Activated T-cell treated with anti-CD3 and anti-CD28 coated beads for 24 hours (primary cell): ENCODE data around the gene TTC29.
"Not testable (repeated sequence)": the region's sequence is repeated elsewhere in the genome, so short reads cannot be mapped to it uniquely, and the experiment has no call there.

Experiments
- DNase-seq: peaks from one replicate; pipeline ENCODE4 v3.0.0-alpha.2; 2020; ENCODE audit warnings: low read depth

The TTC29 gene

GRCh38 chr4:146855761-146856160, 89.9 kb downstream of the TTC29 start:
- no peak for DNase-seq

DNA sequence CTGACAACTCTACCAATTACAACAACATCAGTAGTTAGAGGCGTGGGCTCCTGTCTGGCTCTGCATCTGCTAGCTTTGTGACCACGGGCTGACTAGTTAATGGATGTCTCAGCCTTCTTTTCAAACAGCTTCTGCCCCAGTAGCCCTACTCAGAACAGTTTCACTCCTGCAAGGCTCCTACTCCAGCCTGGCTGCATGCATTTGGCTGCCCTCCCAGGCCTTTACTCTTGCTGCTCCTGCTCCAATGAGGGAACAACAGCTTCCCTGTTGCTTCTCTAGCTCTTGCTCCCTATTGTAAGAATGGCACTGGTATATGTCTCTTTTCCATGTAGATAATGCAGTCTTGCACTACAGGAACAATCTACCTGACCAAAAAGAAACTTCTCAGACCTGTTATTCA, 93.3 kb downstream of the TTC29 start:
- DNase-seq: no peak

GRCh38 chr4:146847345-146847744, 98.3 kb downstream of the TTC29 start:
- no peak for DNase-seq

GRCh38 chr4:146846882-146847281, 98.8 kb downstream of the TTC29 start:
- DNase-seq: no peak

- no peak for DNase-seq
Observed at GRCh38 chr4:146844761-146845160, 100.9 kb downstream of the TTC29 start.

- DNase-seq: no peak
Observed at GRCh38 chr4:146842876-146843275, 102.8 kb downstream of the TTC29 start.

DNA sequence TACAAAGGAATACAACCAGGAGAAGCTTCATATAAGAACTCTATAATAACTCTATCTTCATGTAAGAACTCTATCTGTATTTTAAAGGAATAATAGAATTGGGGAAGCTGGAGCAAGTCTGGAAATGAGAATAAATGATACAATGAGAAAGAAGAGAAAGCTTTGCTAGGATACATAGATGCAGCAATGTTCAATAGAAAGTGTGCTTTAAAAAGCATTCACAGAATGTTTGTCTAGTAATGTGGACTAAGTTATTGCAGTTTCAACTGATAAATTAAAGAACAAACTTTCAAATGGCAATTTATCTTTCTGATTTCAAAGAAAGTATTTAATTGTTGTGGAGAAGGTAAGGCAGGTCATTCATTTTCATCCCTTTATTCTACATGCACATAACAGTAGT, 104.9 kb downstream of the TTC29 start:
- no peak for DNase-seq

DNA sequence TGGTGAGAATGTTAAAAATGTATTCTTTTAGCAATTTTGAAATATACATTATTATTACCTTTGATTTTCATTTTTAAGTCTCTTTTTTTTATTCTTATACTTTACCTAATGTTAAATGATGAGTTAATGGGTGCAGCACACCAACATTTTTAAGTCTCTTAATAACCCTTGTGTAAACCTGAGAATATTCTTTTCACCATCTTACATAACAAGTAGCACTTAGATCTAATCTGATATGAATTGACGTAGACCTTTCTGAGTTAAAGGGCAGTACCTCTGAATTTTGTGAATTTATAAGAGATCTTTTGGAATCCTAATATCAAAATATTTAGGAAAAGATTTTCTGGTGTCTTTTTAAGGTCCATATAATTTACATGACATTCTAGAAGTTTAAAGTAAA, 110.6 kb downstream of the TTC29 start:
- DNase-seq: no peak

- no peak for DNase-seq
Observed at GRCh38 chr4:146834263-146835034, 111.2 kb downstream of the TTC29 start.

DNA sequence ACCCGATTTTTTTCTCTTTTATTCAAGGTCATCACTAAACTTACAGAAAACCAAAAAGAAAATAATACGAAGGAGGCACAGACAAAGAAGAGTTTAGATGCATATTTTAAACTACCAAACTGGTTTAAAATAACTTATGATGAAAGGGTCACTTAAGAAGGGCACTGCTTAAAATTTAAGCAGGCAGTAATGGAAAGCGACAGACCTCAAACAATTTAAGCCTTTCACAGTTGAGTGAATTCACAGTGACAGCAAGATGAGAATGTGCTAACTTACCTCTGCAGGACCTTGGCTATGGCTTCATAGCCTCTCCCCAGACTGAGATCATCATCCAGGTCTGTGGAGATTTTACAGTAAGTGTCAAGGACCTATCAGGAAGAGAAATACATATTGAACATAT, 112.1 kb downstream of the TTC29 start:
- no peak for DNase-seq

DNA sequence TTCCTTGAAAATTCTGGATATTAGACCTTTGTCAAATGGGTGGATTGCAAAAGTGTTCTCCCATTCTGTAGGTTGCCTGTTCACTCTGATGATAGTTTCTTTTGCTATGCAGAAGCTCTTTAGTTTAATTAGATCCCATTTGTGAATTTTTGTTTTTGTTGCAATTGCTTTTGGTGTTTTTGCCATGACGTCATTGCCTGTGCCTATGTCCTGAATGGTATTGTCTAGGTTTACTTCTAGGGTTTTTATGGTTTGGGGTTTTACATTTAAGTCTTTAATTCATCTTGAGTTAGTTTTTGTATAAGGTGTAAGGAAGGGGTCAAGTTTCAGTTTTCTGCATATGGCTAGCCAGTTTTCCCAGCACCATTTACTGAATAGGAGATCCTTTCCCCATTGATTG, 122.7 kb downstream of the TTC29 start:
- DNase-seq: not testable (repeated sequence)

GRCh38 chr4:146814750-146815149, 130.9 kb downstream of the TTC29 start:
- no peak for DNase-seq

- DNase-seq: no peak
Observed at GRCh38 chr4:146795711-146796110, 150.0 kb downstream of the TTC29 start.

DNA sequence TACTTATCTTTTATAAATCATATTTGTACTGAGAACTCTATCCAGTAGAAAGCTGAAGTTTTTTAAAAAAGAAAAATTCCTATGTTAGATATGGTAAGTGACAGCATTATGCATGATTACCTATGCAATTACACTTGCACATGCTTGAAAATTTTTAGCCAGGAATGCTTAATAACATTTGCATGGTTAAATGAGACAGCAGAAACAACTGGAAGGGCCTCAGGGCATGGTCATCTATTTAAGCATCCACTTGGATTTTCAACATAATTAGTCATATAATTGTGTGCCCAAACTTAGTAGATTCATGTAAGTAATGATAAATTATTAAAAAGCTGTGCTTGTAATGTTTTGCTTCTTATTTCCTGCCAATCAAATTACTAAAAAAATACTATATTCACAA, 151.9 kb downstream of the TTC29 start:
- DNase-seq: no peak

DNA sequence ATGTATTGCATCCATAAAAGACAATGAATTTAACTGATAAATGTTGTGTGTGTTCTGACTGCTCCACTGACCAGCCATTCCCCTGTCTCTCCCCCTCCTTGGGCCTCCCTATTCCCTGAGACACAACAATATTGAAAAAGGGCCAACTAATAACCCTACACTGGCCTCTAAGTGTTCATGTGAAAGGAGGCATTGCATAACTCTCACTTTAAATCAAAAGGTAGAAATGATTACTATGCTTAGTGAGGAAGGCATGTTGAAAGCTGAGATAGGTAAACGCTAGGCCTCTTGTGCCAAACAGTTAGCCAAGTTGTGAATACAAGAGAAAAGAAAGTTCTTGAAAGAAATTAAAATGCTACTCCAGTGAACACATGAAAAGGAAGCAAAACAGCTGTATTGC, 154.2 kb downstream of the TTC29 start:
- no peak for DNase-seq

- no peak for DNase-seq
Observed at GRCh38 chr4:146790515-146790914, 155.1 kb downstream of the TTC29 start.

DNA sequence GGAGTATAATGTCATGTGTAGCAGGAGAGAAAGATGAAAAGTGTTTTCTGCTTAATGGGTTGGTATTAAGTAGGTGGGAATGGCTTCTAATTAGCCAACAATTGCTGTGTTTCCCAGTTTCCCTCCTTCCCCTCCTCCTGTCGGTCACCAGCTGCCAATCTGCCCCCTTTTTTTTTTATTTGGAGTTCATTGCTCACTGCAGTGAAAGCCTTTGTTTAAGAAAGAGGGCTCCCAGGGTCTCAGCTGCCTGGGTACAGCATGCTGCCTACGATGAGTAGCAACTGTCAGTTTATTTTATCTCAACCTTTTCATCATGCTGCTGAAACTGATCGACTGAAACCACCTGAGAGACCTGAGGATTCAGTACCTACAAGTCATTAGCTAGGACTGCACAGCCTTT, 157.9 kb downstream of the TTC29 start:
- DNase-seq: no peak

- no peak for DNase-seq
Observed at GRCh38 chr4:146776691-146777090, 169.0 kb downstream of the TTC29 start.

DNA sequence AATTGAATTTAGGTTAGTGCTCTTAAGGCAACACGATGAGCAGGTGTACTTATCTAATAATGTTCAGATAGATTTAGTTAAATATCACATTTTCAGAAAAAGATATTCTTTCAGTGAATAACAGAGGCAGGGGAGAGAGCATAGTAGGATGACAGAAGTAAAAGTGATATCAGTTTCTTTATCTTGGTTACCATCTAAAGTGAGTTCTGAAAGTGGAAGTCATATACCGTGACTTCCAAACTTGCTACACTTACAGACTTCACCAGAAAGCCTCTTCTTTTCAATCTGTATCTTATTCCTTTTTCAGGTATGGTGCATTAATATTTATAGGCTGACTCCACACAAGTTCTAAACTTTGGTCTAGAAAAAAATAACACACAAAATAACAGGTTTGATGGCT, 182.1 kb downstream of the TTC29 start:
- no peak for DNase-seq

DNA sequence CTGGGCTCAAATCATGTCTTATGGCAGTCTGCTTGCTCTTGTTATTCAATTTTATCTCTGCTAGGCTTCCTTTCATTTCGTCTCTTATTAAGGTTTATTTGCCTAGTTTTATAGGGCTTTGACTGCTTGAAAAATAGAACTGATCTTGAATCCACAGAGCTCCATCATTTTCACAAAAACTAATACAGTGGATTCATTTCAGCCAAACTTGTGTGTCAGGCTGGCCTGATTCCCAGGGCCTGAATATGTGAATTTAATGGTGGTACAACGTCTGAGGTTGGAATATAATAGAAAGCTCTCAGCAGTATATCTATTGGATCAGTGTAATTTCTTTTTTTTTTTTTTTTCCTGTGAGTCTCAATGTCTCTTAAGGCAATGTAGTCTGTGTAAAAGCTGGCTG, 183.6 kb downstream of the TTC29 start:
- DNase-seq: no peak

- no peak for DNase-seq
Observed at GRCh38 chr4:146742416-146742815, 203.2 kb downstream of the TTC29 start.

DNA sequence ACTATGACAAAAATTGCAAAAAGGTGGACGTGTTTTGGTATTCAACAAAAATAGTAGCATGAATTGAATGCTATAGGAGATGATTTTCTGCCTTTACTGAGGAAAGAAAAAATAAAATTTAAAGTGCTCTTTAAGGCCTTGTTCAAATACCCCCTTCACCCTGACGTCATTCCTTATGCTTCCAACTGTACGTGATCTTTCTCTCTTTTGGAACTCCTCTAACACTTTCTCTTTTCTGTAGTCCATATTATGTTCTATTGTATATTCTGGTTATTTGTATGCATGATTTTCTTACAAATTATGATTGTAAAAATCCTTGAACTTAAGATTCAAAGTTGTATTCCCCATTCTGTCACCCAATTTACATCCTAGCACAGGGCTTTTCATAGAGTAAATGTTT, 206.5 kb downstream of the TTC29 start:
- DNase-seq: no peak

- DNase-seq: not testable (repeated sequence)
Observed at GRCh38 chr4:146723519-146723918, 222.1 kb downstream of the TTC29 start.

- no peak for DNase-seq
Observed at GRCh38 chr4:146709956-146710355, 235.7 kb downstream of the TTC29 start.
